Brain pericyte (primary cell): ENCODE data around the gene NELL1.
"Not testable (repeated sequence)": the region's sequence is repeated elsewhere in the genome, so short reads cannot be mapped to it uniquely, and the experiment has no call there.

Source experiments
- DNase-seq: peaks from one replicate; pipeline ENCODE4 v3.0.0-alpha.2; 2012; ENCODE audit warnings: low read depth, low spot score

NELL1 gene

GRCh38 chr11:21198498-21198897 lies 529.1 kb downstream of the NELL1 start:
- no peak for DNase-seq

- no peak for DNase-seq
Observed at GRCh38 chr11:21205205-21205604, 535.8 kb downstream of the NELL1 start.

- no peak for DNase-seq
Observed at GRCh38 chr11:21225860-21226259, 556.5 kb downstream of the NELL1 start.

GRCh38 chr11:21229224-21229623 lies 559.8 kb downstream of the NELL1 start:
- DNase-seq: no peak

- DNase-seq: no peak
Observed at GRCh38 chr11:21250196-21250595, 580.8 kb downstream of the NELL1 start.

GRCh38 chr11:21254055-21254454 lies 584.7 kb downstream of the NELL1 start:
- DNase-seq: no peak

- DNase-seq: no peak
Observed at GRCh38 chr11:21254790-21255189, 585.4 kb downstream of the NELL1 start.

GRCh38 chr11:21257461-21257860 lies 588.1 kb downstream of the NELL1 start:
- DNase-seq: no peak

GRCh38 chr11:21258414-21258813 lies 589.0 kb downstream of the NELL1 start:
- no peak for DNase-seq

GRCh38 chr11:21260101-21260500 lies 590.7 kb downstream of the NELL1 start:
- DNase-seq: no peak

GRCh38 chr11:21262992-21263391 lies 593.6 kb downstream of the NELL1 start:
- DNase-seq: no peak

GRCh38 chr11:21264125-21264524 lies 594.7 kb downstream of the NELL1 start:
- DNase-seq: no peak

GRCh38 chr11:21268036-21268435 lies 598.6 kb downstream of the NELL1 start:
- no peak for DNase-seq

GRCh38 chr11:21272139-21272538 lies 602.8 kb downstream of the NELL1 start:
- DNase-seq: not testable (repeated sequence)

- DNase-seq: no peak
Observed at GRCh38 chr11:21278840-21279239, 609.5 kb downstream of the NELL1 start.

- no peak for DNase-seq
Observed at GRCh38 chr11:21285104-21285503, 615.7 kb downstream of the NELL1 start.

GRCh38 chr11:21289686-21290085 lies 620.3 kb downstream of the NELL1 start:
- DNase-seq: no peak

- DNase-seq: no peak
Observed at GRCh38 chr11:21295508-21295907, 626.1 kb downstream of the NELL1 start.

GRCh38 chr11:21301981-21302380 lies 632.6 kb downstream of the NELL1 start:
- no peak for DNase-seq

GRCh38 chr11:21306739-21307358 lies 637.5 kb downstream of the NELL1 start:
- DNase-seq: no peak

- DNase-seq: no peak
Observed at GRCh38 chr11:21307874-21308273, 638.5 kb downstream of the NELL1 start.

GRCh38 chr11:21316591-21316990 lies 647.2 kb downstream of the NELL1 start:
- DNase-seq: no peak

GRCh38 chr11:21321072-21321471 lies 651.7 kb downstream of the NELL1 start:
- DNase-seq: no peak

GRCh38 chr11:21321530-21321929 lies 652.1 kb downstream of the NELL1 start:
- no peak for DNase-seq
